AG09319 (cell line): ENCODE measurements around the gene L3MBTL3.
A peak's percentile ranks its signal among the peaks of the same experiment; 100 is the strongest.

Experiments used
- DNase-seq: peaks from one replicate; pipeline ENCODE4 v3.0.0-alpha.2; 2010; ENCODE audit warnings: low read depth; ENCODE audit errors: extremely low read depth
- TF ChIP-seq, protein P1 (sequence below): IDR thresholded peaks from 2 replicates; pipeline ENCODE4 v1.5.1; 2011; ENCODE audit warnings: low read depth, mild to moderate bottlenecking, inconsistent platforms, low read length, moderate library complexity

L3MBTL3 gene

DNA sequence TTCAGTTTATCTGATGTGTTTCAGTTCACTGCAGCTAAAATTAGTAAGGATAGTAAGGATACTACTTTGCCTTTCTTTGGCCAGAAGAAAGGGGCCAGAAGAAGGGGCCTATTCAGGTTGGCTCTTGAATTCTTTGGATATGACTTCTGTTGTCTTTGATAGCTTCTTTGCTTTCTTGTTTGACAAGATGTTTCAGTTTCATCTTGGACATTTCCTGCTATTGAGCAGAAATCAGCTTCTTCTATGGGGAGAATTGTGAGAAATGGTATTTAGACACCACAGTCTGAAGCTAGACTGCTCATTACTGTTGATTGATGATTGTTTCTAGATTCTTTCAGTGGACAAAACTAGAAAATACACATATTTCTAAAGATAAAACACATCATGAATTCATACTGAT is 23.2 kb downstream of the L3MBTL3 start:
- TF ChIP-seq, protein P1, sequence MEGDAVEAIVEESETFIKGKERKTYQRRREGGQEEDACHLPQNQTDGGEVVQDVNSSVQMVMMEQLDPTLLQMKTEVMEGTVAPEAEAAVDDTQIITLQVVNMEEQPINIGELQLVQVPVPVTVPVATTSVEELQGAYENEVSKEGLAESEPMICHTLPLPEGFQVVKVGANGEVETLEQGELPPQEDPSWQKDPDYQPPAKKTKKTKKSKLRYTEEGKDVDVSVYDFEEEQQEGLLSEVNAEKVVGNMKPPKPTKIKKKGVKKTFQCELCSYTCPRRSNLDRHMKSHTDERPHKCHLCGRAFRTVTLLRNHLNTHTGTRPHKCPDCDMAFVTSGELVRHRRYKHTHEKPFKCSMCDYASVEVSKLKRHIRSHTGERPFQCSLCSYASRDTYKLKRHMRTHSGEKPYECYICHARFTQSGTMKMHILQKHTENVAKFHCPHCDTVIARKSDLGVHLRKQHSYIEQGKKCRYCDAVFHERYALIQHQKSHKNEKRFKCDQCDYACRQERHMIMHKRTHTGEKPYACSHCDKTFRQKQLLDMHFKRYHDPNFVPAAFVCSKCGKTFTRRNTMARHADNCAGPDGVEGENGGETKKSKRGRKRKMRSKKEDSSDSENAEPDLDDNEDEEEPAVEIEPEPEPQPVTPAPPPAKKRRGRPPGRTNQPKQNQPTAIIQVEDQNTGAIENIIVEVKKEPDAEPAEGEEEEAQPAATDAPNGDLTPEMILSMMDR = no peak

DNA sequence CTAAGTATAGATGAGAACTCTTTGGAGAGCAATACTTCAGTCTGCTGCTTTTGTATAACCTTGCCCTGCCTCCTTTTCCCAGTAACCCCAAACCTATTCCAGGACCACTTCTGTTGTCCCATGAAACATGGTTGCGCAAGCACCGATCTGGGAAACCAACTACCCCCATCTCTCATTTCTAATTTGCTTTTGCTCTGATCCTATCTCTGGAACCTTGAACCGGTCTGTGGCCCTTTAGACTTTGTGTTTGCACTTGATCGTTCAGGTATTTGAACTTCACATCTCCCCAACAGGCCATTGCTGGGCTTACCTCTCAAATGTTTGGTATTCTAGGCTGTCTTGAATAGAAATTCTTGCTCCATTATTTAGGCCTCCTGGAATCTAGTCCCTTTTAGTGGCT is 25.0 kb downstream of the L3MBTL3 start:
- TF ChIP-seq, protein P1 = no peak
- no peak for DNase-seq

More for the DNA sequence above, 23.2 kb downstream of the L3MBTL3 start:
- no peak for DNase-seq

DNA sequence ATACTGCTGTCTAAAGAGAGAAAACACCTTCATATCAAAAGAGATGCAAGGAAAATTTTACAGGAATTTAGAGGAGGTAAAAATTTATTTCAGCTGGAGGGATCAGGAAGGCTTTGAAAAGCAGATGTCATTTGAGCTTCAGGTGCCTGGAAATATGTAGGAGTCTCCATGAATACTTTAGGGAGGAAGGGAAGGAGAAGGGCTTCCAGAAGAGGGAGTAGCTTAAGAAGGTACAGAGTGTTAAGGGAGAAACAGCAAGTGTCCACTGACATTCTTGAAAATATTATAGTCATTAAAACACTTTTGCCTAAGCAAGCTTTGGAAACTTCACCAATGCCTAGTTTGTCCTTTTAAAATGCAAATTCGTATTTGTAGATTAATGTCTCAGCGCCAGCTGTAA is 27.2 kb downstream of the L3MBTL3 start:
- TF ChIP-seq, protein P1 = no peak
- no peak for DNase-seq

DNA sequence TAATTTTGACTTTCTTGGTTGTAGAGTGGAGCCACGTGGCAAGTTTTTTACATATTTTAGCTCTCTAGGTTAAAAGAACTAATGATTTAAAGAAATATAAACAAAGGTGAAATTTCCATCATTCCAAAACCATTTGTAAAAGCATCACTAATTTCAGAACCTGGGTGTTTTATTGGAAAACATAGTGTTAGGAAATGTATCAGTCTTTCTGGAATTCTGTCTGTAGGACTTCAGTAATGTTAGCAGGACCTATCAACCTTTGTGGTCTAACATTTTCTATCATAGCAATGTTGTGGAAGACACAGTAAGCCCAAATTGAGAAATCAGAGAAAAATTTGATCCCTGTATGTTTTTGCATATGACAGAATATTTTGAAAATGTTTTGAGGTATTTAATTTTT is 28.3 kb downstream of the L3MBTL3 start:
- TF ChIP-seq, protein P1 = no peak
- DNase-seq = no peak

DNA sequence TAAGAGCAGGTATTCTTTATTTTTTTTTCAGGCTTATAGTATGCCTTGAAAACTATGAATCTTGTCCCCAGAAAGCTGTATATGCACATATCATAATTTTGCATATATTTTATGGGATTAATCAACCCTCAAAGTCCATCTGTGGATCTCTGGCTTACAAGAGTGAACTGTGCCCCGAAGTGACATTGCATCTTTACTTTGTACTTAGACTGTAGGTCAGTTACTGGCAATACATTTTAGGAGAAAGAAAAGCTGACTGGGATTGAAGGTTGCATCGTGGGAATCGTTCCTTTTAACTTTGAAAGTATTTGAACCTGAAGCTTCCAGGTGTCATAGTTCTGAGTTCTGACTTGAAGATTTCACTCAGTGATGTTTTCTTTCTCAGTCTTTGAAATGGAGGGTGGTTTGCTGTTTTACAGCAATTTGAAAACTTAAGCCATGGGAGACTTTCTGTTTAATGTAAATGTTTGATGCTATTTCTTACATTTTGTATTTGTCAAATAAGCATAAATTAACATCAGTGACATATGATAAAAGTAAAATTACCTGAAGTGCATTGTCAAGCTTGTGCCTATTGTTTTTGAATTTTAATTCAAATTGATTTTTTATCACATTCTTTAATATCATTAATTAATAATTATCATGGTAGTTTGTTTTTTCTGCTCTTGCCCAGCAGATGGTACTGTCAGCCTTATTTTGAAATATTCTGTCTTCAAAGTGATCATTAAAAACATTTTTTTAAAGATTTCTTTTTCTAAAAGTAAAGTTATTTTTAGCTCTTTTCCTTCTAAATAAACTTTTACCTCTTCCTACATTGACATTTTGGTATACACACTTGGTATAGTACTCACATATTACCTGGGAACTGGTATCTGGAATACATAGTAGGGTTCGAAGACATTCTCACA is 29.0 kb downstream of the L3MBTL3 start:
- DNase-seq = no peak
- TF ChIP-seq, protein P1 = peak; percentile 6

DNA sequence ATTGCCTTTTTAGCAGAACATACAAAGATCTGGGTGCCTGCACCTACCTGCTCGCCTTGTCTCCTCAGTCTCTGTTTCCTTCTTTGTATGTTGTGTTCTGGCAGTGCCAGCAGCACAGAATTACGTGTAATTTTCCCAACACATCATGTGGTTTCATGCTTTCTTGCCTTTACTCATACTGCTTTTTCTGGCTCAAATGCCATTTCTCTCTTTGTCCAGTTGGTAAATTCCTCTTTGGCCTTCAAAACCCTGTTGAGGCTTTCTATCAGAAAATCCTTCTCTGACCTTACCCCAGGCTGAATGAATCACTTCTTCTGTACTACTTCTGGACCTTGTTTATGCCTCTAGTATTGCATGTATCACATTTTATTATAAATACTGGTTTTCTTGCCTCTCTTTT is 31.8 kb downstream of the L3MBTL3 start:
- DNase-seq = peak; percentile 22
- TF ChIP-seq, protein P1 = no peak

DNA sequence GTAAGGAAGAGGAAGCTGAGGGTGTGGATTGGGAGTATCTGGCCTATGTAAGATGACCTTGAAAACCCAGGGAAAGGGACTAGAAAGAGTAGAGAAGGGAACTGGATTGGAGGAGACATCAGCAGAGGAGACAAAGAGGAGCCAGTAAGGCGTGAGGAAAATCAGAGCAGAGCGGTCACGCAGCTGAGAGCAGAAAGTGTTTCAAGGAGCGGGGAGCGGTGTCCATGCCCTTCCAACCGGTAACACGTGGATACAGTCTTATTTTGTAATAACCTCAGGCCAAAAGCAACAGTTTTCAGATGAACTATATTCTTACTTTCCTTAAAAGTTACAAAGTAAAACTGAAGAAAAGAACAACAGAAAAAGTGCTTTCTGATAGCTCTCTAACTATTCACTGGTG is 36.3 kb downstream of the L3MBTL3 start:
- no peak for DNase-seq
- TF ChIP-seq, protein P1 = no peak
